Hepatocyte (in vitro differentiated cells): ENCODE results near the gene CCDC70.

ENCODE experiments used
- CTCF ChIP-seq: fragments of 200-600 bp; sonication (generic); IDR thresholded peaks from 2 replicates; pipeline ENCODE4 v1.5.1; 2016; ENCODE audit warnings: antibody characterized with exemption, mild to moderate bottlenecking; ENCODE audit not compliant: poor library complexity
- EZH2phosphoT487 ChIP-seq: fragments of 200-600 bp; sonication (generic); IDR thresholded peaks from one replicate; pipeline ENCODE4 v1.6.1; 2018; ENCODE audit warnings: antibody characterized with exemption, mild to moderate bottlenecking, low read depth, moderate library complexity; ENCODE audit not compliant: unreplicated experiment, severe bottlenecking

- TF ChIP-seq EZH2phosphoT487 (no peak), CTCF (no peak)
Observed at GRCh38 chr13:51865838-51866237, 4.1 kb downstream of the CCDC70 start.
